ENCODE data around the gene INSC.

- TF ChIP-seq CTCF (conservative IDR thresholded peaks at IDR 0.05; ENCODE audit: low read depth, low read length) (peak; percentile 59), EZH2 (IDR thresholded peaks at IDR 0.05; ENCODE audit: borderline replicate concordance, low read depth, low read length, poor library complexity, severe bottlenecking) (no peak)
Measured at GRCh38 chr11:15159085-15159484, 44.4 kb downstream of the INSC start.

All from A673 (cell line).